Stimulated activated CD8-positive, alpha-beta memory T cell treated with anti-CD3 and anti-CD28 coated beads, Interleukin-15, amount 100 ng/mL, for 48 hours (primary cell): ENCODE data around the gene DCLK2.

Source experiments
- DNase-seq, 2 donors: peaks; one replicate each; pipeline ENCODE4 v3.0.0-alpha.2; 2020; ENCODE audit warnings: low read depth in 2 of 2

DCLK2 gene

DNA sequence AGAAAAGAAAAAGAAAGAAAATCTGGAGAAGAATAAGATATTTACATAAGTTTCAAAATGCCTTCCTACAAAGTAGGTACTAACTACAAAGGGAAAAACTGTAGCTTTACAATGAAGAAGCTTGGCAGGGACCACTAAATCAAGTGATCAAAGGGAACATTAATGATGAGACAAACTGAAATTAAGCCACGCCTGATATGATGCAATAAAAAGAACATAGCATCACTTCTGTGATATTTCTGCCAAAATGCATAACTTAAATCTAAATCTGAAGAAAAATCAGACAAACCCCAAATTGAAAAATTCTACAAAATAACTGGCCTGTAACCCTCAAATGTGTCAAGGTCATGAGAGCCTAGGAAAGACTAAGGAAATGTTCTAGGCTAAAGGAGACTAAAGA lies 8.9 kb upstream of the DCLK2 start:
- DNase-seq: no peak

GRCh38 chr4:150070464-150071170 lies 7.6 kb upstream of the DCLK2 start:
- no peak for DNase-seq

DNA sequence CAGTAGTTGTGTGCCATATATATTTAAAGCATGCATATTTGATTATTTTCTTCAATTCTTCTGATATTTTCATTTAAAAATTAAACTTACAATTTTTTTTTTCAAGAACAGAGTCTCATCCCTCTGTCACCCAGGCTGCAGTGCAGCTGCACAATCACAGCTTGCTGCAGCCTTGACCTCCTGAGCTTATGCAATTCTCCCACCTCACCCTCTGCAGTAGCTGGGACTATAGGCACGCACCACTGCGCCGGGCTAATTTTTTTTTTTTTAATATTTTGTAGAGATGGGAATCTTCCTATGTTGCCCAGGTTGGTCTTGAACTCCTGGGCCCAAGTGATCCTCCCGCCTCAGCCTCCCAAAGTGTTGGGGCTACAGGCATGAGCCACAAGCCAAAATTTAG lies 5.8 kb upstream of the DCLK2 start:
- no peak for DNase-seq

DNA sequence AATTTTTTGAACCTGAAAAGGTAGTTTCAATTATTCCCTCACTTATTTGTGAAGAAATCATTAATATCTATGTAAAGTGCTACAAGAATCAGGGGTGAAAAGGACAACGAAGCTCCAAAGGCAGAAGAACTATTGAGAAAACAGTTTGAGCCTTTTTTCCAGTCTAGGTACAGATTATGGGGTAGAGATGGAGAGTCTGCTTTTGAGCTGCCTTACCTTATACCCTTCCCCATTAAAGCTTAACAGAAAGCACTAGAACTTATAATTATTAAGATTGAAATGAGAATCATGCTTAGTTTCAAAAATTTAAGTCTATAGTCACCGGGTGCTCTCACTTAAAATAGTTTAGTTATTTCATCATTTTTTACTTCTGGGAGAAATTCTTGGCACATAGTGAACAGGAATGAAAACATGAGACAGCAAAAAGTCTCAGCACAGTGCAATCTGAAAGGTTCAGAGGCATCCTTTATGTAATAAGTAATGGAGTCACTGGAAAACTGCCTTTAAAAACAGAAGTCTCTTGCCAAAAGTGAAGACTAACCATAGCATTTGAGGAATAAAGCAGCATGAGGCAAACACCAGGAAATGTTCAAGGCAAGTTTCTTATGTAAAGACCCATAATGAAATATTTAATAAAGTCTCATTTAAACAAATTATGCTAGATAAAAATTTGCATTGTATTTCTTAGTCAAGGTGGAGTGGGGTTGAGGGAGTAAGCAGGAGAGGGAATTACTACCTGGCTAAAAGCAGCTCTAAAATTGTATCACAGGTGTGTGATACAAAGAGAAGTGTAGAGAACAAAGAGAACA lies 5.1 kb upstream of the DCLK2 start:
- no peak for DNase-seq

GRCh38 chr4:150074064-150074463 lies 4.2 kb upstream of the DCLK2 start:
- DNase-seq: no peak

DNA sequence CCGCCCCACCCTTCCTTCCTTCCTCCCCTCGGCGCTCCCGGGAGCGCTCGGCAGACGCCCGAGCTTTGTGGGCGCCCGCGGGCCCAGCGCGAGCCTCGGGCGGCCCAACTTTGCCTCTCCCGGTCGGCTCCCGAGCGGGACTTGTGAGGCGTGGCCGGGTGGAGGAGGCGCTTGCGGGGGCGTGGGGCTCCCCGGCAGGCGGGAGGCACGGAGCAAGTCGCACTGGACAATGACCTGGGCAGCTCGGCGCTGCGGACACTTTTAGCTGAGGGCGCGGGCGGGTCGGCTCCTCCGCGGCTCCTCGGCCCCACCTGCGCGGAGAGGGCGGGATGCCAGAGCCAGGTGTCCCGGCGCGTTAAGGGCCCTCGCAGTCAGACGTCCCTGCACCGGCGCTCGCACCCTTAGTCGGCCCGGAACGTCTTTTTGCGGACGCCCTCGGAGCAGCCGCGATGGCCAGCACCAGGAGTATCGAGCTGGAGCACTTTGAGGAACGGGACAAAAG lies 385 bp downstream of the DCLK2 start:
- DNase-seq: no peak

GRCh38 chr4:150079081-150079581 lies 886 bp downstream of the DCLK2 start:
- DNase-seq: peak in 1 of 2 donors; percentile 6

DNA sequence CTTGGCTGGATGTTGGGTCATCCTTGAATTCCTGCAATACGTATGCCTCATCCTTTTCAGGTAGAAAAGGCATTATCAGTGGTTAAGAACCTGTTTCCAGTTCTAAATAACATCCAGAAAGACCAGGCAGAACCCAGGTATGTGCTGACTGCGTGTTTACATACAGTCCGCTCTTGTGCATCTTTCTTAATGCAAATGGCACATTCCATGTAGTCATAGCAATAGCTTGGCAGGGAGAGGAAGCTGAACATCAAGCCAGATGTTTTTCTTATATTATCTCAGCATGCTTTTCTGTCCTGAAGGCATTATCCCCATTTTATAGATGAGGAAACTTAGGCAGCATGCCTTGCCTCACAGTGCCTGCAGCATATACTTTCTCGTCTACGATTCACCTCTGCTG lies 2.1 kb downstream of the DCLK2 start:
- no peak for DNase-seq

DNA sequence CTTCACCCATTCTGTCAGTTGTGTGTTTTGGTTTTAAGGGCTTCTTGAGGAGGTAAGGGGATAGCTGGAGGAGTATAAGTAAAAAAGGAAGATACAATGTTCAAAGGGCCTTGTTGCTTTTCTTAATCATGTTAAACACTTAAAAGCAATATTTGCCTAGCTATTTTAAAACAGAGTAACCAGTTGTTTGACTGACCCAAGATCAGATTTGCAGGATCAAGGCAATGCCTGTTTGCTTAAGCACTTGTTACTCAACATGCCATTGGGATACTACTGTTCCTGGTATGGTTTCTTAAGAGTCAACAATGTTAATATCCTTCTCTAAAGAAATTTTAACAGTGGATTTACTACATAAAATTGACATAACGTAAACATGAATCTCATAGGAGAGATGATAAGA lies 2.6 kb downstream of the DCLK2 start:
- DNase-seq: no peak

- DNase-seq: no peak
Measured at GRCh38 chr4:150082241-150082640, 4.0 kb downstream of the DCLK2 start.

- DNase-seq: no peak
Measured at GRCh38 chr4:150087006-150087405, 8.8 kb downstream of the DCLK2 start.

DNA sequence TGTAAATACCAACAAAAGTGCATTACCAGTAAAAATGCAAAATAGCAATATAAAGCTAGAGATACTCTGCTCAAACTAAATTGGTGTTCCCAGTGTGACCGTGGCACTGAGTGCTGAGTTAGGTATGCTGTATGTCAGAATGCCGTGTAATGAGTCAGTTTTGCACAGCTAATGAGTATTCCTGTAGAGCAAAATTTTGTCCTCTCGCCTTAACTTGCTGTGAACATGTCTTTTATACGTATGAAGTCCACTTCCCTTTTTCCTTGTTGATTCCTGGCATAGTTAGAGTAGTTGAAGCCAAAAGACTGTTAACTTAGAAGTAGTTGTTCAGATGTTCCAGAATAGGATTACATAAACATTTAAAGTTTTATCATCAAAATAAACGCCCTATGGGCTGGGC lies 11.5 kb downstream of the DCLK2 start:
- DNase-seq: no peak

DNA sequence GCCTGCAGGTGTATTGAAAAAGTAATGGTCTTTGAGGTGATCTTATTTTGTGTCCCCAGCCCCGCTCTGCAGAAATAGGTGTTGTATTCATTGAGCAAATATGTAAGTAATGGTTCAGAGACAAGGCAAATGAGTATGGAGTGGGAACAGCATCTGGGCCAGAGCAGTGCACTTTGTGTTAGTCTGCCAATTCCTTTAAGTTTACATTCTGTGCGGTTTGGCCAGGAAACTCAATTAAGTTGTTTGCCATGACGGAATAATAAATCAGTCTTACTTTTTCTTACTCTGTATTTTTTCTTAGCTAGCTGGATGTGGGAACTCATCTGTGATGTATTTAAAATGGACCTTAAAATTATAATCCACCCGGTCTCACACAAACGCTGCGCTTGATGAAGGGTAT lies 12.6 kb downstream of the DCLK2 start:
- no peak for DNase-seq

GRCh38 chr4:150094676-150095075 lies 16.4 kb downstream of the DCLK2 start:
- no peak for DNase-seq

DNA sequence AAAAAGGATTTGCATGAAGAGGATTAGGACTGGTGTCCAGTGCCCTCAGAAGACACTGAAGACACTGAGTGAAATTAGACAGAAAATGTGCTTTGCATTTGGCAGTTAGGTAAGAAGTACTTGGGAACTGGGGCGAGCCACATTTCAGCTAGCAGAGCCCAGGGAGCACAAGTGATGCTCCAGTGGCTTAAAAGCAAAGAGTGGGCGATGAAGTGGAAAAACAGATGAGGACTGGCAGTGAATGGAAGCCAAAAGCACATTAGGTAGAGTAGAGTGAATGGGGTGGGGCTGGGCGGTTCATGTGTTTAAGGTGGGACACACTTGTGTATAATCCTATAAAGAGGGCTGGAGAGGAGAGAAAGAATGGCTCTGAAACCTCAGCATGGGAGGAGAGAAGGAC lies 18.4 kb downstream of the DCLK2 start:
- no peak for DNase-seq

DNA sequence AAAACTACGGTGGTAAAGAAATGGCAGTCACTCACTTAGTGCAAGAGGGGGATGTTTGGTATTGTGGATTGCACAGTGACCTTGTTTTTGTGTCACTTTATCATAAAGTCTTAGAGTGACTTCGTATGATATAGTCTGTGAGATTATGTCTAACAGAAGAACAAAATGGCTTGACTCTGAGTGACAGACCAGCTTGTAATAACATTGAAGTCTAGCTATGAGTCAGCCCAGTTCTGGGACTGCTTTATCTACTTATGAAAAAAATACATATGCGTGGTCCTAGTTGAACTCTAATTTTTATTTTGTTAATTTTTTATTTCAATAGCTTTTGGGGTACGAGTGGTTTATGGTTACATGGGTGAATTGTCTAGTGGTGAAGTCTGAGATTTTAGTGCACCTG lies 20.0 kb downstream of the DCLK2 start:
- DNase-seq: no peak

DNA sequence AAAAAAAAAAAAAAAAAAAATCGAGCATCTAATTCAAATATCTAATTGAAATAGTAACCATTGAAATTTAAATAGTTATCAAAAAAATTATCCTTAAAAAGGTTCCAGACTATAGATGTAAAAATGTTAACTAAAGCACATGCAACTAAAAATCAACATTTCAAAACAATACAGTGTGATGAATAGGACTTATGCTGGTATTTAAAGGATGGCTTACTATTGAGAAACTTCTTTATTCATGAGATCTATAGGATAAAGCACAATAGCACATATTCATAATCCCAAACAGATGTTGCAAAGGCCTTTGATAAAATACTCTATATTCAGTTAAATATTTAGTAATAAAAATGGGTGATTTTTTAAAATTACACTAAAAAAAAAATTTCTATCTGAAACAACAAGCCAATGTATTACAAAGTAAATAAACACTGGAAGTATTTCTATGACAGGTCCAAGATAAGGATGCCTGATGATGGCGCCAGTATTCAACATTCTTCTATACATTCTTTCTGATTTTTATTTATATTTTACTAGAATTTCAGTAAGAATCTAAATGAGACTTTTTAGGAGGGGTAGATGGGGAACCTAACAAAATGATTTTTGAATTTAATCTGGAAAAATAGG lies 26.3 kb downstream of the DCLK2 start:
- no peak for DNase-seq

GRCh38 chr4:150106886-150107285 lies 28.6 kb downstream of the DCLK2 start:
- DNase-seq: no peak

DNA sequence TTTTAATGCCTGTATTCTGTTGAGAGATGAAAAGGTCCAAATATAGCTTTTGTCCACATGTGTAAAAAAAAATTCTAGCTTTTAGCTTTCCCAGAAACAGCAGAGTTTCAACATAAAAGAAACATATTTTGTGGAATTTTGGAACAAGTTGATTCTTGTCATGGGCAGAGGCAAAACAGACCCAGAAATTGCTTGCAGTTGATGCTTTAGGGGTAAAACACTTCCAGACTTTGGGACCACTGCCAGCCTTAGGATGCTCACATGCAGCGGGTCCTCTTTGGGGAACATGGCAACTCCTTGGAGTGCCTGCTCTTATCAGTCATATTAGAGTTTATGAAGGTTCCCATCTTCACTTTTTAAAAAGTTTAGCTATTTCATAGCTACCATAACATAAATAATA lies 30.4 kb downstream of the DCLK2 start:
- DNase-seq: no peak

- no peak for DNase-seq
Measured at GRCh38 chr4:150114641-150115040, 36.4 kb downstream of the DCLK2 start.

DNA sequence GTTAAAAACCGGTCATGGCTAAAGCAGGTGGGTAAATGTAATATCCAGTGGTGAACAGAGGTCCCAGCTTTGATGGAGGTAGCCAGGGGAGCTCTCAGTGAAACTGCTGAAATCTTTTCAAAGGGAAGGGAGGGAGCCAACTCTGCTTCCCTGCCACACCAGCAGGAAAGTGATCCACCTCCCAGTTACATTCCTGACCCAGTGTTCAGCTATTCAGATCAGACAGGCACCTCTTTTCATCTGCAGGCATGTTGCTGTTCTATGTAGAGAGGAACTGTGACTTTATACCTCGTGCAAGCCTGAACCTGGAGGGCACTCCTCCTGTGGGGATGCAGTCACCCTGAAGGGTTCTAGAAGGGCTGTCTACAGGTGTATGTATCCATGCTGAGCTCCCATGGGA lies 37.6 kb downstream of the DCLK2 start:
- no peak for DNase-seq

DNA sequence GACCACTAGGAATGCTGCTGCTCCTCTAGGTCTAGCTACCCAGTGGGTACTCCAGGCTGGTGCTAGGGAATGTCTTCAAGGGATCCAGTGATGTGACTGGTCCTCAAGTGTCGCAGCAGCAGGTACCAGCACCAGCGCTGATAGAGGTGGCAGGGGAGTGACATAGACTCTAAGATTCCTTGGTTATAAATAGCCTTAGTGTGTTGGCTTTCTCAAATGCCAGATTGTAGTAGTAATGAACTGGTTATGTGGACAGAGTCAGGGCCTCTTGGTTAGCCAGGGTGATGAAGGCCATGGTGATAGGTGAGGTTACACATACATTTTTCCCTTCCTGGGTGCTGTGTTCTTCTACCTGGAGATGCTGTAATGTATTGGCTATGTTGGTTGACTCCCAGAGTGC lies 38.3 kb downstream of the DCLK2 start:
- DNase-seq: no peak

DNA sequence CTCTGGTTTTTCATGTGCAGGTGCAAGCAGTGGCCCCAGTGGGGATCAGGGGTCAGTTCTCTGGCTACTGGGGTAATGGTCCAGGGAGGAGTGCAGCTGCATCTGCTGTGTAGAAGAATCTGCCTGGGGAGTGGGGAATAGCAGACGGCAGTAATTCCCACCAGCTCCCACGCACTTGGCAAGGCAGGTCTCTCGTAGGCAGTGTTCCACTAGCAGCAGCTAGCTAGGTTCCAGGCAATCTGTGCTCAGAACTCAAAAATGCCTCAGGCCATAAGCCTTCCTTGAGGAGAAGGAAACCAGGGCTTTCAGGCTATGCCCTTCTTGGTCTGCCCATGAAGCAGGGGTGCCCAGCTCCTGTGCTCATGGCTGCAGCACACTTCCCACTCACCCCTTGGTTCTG lies 38.8 kb downstream of the DCLK2 start:
- no peak for DNase-seq
